ENCODE measurements around the gene MIPOL1. TPM values are rescaled to one million over a fixed set of nuclear protein-coding genes. Genes with fewer than 3 reads are reported as not detected.

Gene MIPOL1
- total RNA-seq, 1 experiment from 2014 or later: 18.7 TPM

GRCh38 chr14:37598747-37599506, 401.2 kb downstream of the MIPOL1 start:
- peaks cover 55% of the 10 kb centered on the region for H3K36me3 Mint-ChIP-seq (ENCODE audit: insufficient read depth, unreplicated experiment)
- peaks cover 33% of the 10 kb centered on the region for H3K4me1 ChIP-seq
- peak overlapping the region; percentile 39 for H3K27ac Mint-ChIP-seq (ENCODE audit: unreplicated experiment)
- peak overlapping the region; percentile 65 for H3K4me3 Mint-ChIP-seq (ENCODE audit: unreplicated experiment)
- H3K27me3 Mint-ChIP-seq (ENCODE audit: insufficient read depth, unreplicated experiment): no peaks in the 10 kb centered on the region
- intact Hi-C loops (cut with micrococcal nuclease; ENCODE audit: unreplicated experiment): loop anchor here (5.0 kb wide), 1 partner anchor 827 kb away; no protein-coding TSS in a partner anchor
- no peaks in the 10 kb centered on the region for H3K27me3 ChIP-seq (replicated peaks; ENCODE audit: control insufficient read depth, insufficient read depth, low read length)
- peaks cover 6% of the 10 kb centered on the region for H3K36me3 ChIP-seq (ENCODE audit: control insufficient read depth, insufficient read depth, low read length)
- H3K9me3 Mint-ChIP-seq (ENCODE audit: unreplicated experiment): no peaks in the 10 kb centered on the region
- POLR2A ChIA-PET: no interaction called here
- H3K4me1 Mint-ChIP-seq (ENCODE audit: low read depth, unreplicated experiment): peaks cover 13% of the 10 kb centered on the region
- no peak for TF ChIP-seq CTCF (IDR thresholded peaks at IDR 0.05; ENCODE audit: insufficient read depth in 1 of 2, low read depth in 1 of 2, low read length in 1 of 2, severe bottlenecking in 1 of 2, unreplicated experiment in 1 of 2)
- DNase-seq: no peak
- CTCF ChIA-PET: no interaction called here
- no peaks in the 10 kb centered on the region for H3K9me3 ChIP-seq
- peak overlapping the region; percentile 33 for H3K4me3 ChIP-seq (ENCODE audit: low read depth, low read length)
- BruUV-seq (replicated peaks): no TSS peak

GRCh38 chr14:37599507-37600368, 402.0 kb downstream of the MIPOL1 start:
- ChIA-PET POLR2A (no interaction called here), CTCF (no interaction called here)
- peaks cover 49% of the 10 kb centered on the region for H3K36me3 Mint-ChIP-seq (ENCODE audit: insufficient read depth, unreplicated experiment)
- no peaks in the 10 kb centered on the region for H3K27me3 ChIP-seq (replicated peaks; ENCODE audit: control insufficient read depth, insufficient read depth, low read length)
- H3K4me3 Mint-ChIP-seq (ENCODE audit: unreplicated experiment): peak overlapping the region; percentile 65
- H3K4me1 Mint-ChIP-seq (ENCODE audit: low read depth, unreplicated experiment): peaks cover 13% of the 10 kb centered on the region
- peak overlapping the region; percentile 33 for H3K4me3 ChIP-seq (ENCODE audit: low read depth, low read length)
- no peak for TF ChIP-seq CTCF (IDR thresholded peaks at IDR 0.05; ENCODE audit: insufficient read depth in 1 of 2, low read depth in 1 of 2, low read length in 1 of 2, severe bottlenecking in 1 of 2, unreplicated experiment in 1 of 2)
- BruUV-seq (replicated peaks): no TSS peak
- no peak for DNase-seq
- peaks cover 7% of the 10 kb centered on the region for H3K36me3 ChIP-seq (ENCODE audit: control insufficient read depth, insufficient read depth, low read length)
- H3K27ac Mint-ChIP-seq (ENCODE audit: unreplicated experiment): peak overlapping the region; percentile 39
- H3K4me1 ChIP-seq: peaks cover 33% of the 10 kb centered on the region
- no peaks in the 10 kb centered on the region for H3K27me3 Mint-ChIP-seq (ENCODE audit: insufficient read depth, unreplicated experiment)
- no peaks in the 10 kb centered on the region for H3K9me3 Mint-ChIP-seq (ENCODE audit: unreplicated experiment)
- no peaks in the 10 kb centered on the region for H3K9me3 ChIP-seq
- intact Hi-C loops (cut with micrococcal nuclease; ENCODE audit: unreplicated experiment): loop anchor here (5.0 kb wide), 1 partner anchor 827 kb away; no protein-coding TSS in a partner anchor

GRCh38 chr14:37600880-37601741, 403.4 kb downstream of the MIPOL1 start:
- TF ChIP-seq CTCF (IDR thresholded peaks at IDR 0.05; ENCODE audit: insufficient read depth in 1 of 2, low read depth in 1 of 2, low read length in 1 of 2, severe bottlenecking in 1 of 2, unreplicated experiment in 1 of 2): no peak
- ChIA-PET CTCF (no interaction called here), POLR2A (no interaction called here)
- Mint-ChIP-seq H3K9me3 (ENCODE audit: unreplicated experiment) (no peaks in the 10 kb centered on the region), H3K27ac (ENCODE audit: unreplicated experiment) (no peak overlapping the region), H3K27me3 (ENCODE audit: insufficient read depth, unreplicated experiment) (no peaks in the 10 kb centered on the region), H3K4me1 (ENCODE audit: low read depth, unreplicated experiment) (peaks cover 13% of the 10 kb centered on the region), H3K4me3 (ENCODE audit: unreplicated experiment) (peak overlapping the region; percentile 17), H3K36me3 (ENCODE audit: insufficient read depth, unreplicated experiment) (peaks cover 40% of the 10 kb centered on the region)
- intact Hi-C loops (cut with micrococcal nuclease; ENCODE audit: unreplicated experiment): no loop called here
- H3K9me3 ChIP-seq: no peaks in the 10 kb centered on the region
- BruUV-seq (replicated peaks): no TSS peak
- no peak overlapping the region for H3K4me3 ChIP-seq (ENCODE audit: low read depth, low read length)
- H3K27me3 ChIP-seq (replicated peaks; ENCODE audit: control insufficient read depth, insufficient read depth, low read length): no peaks in the 10 kb centered on the region
- H3K36me3 ChIP-seq (ENCODE audit: control insufficient read depth, insufficient read depth, low read length): peaks cover 7% of the 10 kb centered on the region
- no peak for DNase-seq
- H3K4me1 ChIP-seq: peaks cover 33% of the 10 kb centered on the region
